Natural killer cell (primary cell): ENCODE results near the gene MMP2. TPM values are rescaled to one million over a fixed set of nuclear protein-coding genes. Genes with fewer than 3 reads are reported as not detected.
A peak's percentile ranks its signal among the peaks of the same experiment; 100 is the strongest.

ENCODE experiments used
- ATAC-seq, 3 donors: fragments of 150-1000 bp in 2 of 3; fragments of 200-7000 bp in 1 of 3; cut with Tn5 transposase; 1 replicate in 1 of 3; 2 replicates in 2 of 3; pipeline ENCODE4 v1.10.0; 2021; ENCODE audit warnings: mild to moderate bottlenecking in 2 of 3, moderate library complexity in 2 of 3
- DNase-seq, 2 donors: peaks; one replicate each; pipeline versions ENCODE4 v3.0.0 to v3.0.0-alpha.2; 2013 to 2021; ENCODE audit warnings: mixed read lengths in 1 of 2
- H3K27ac ChIP-seq: one replicate; pipeline ENCODE4 v1.5.1; 2013; ENCODE audit warnings: mild to moderate bottlenecking, low read length
- H3K27me3 ChIP-seq: one replicate; pipeline ENCODE4 v1.6.1; 2013; ENCODE audit warnings: low read length; ENCODE audit not compliant: control insufficient read depth, insufficient read depth
- H3K36me3 ChIP-seq: one replicate; pipeline ENCODE4 v1.6.1; 2013; ENCODE audit warnings: low read length; ENCODE audit not compliant: control insufficient read depth, insufficient read depth
- H3K4me1 ChIP-seq: one replicate; pipeline ENCODE4 v1.6.1; 2013; ENCODE audit warnings: low read length; ENCODE audit not compliant: control insufficient read depth, insufficient read depth
- H3K4me3 ChIP-seq: one replicate; pipeline ENCODE4 v1.5.1; 2013; ENCODE audit warnings: low read length
- H3K9me3 ChIP-seq: one replicate; pipeline ENCODE4 v1.6.1; 2013; ENCODE audit warnings: low read length; ENCODE audit not compliant: control insufficient read depth, insufficient read depth
- H3K27ac Mint-ChIP-seq, 2 donors: one replicate each; pipeline ENCODE4 v1.8.0; 2022; ENCODE audit warnings: mild to moderate bottlenecking in 2 of 2, mixed read lengths in 2 of 2, moderate library complexity in 1 of 2
- H3K27me3 Mint-ChIP-seq, 2 donors: one replicate each; pipeline ENCODE4 v1.8.0; 2022; ENCODE audit warnings: low read depth in 2 of 2, mixed read lengths in 2 of 2
- H3K36me3 Mint-ChIP-seq: one replicate; pipeline ENCODE4 v1.8.0; 2022; ENCODE audit warnings: mixed read lengths
- H3K4me1 Mint-ChIP-seq, 2 donors: one replicate each; pipeline ENCODE4 v1.8.0; 2022; ENCODE audit warnings: mixed read lengths in 2 of 2
- H3K4me3 Mint-ChIP-seq: one replicate; pipeline ENCODE4 v1.8.0; 2022; ENCODE audit warnings: mild to moderate bottlenecking, moderate library complexity, mixed read lengths
- H3K9me3 Mint-ChIP-seq, 2 donors: one replicate each; pipeline ENCODE4 v1.8.0; 2022; ENCODE audit warnings: mixed read lengths in 2 of 2
- CTCF ChIP-seq: fragments of 200-600 bp; IDR thresholded peaks from one replicate; pipeline ENCODE4 v1.8.0; 2022; ENCODE audit warnings: antibody characterized with exemption
- WGBS: methylation state at CpG from one replicate; pipeline ENCODE4 v1.1.7; 2013; ENCODE audit warnings: missing lambda C conversion rate; ENCODE audit not compliant: insufficient coverage; 5-methylcytosine and 5-hydroxymethylcytosine counted together
- intact Hi-C: fragments of 100-400 bp; cut with micrococcal nuclease; formaldehyde crosslinking; loops from one replicate; pipeline ENCODE4 v1.14.2; 2022
- total RNA-seq, 4 donors: library from RNA; stranded (reverse); fragments of 120-200 nt in 1 of 4; gene quantifications; one replicate each; pipeline versions ENCODE4 v1.2.3 to v1.2.4, GENCODE V29; 2013 to 2022

Gene MMP2
- total RNA-seq, 3 donors from 2014 or later (not counting 1 experiment from before 2014, with no cell fraction given), result not detected

- intact Hi-C loops, result no loop called here
- no peak overlapping the region for H3K27ac ChIP-seq
- 7% methylated on average over 5 of the region's 5 CpGs for WGBS
- Mint-ChIP-seq H3K4me3 (no peak overlapping the region), H3K9me3 (no peaks in the 10 kb centered on the region), H3K4me1 (no peaks in the 10 kb centered on the region), H3K36me3 (no peaks in the 10 kb centered on the region), H3K27me3 (peaks cover 7 to 9% of the 10 kb centered on the region in 2 donors), H3K27ac (no peak overlapping the region)
- H3K27me3 ChIP-seq, result no peaks in the 10 kb centered on the region
- ATAC-seq (peak in 1 of 3 donors; percentile 16), DNase-seq (no peak)
- no peaks in the 10 kb centered on the region for H3K36me3 ChIP-seq
- TF ChIP-seq CTCF, result no peak
- H3K9me3 ChIP-seq, result no peaks in the 10 kb centered on the region
- no peaks in the 10 kb centered on the region for H3K4me1 ChIP-seq
- no peak overlapping the region for H3K4me3 ChIP-seq
Observed at GRCh38 chr16:55435387-55435786, 43.6 kb upstream of the MMP2 start.

DNA sequence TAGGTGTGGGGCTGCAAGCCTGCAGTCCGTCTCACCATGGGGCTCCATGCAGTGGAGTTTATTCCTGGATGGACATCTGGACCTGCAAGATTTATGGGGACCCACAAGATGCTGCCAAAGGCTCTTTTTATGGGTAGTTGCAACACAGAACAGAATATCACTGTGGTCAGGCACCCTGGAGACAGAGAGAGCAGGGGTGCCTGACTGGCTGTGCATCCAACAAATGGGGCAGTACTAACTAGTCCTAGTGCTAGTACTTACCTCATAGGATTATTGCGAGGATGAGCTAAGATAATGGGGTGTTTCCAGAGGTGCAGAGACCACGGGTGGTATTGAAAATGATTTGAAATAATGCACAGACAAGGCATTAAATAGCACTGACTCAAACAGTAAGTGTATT lies 42.4 kb upstream of the MMP2 start:
- Histone ChIP-seq H3K4me1 (no peaks in the 10 kb centered on the region), H3K27me3 (no peaks in the 10 kb centered on the region), H3K4me3 (no peak overlapping the region), H3K36me3 (no peaks in the 10 kb centered on the region), H3K9me3 (no peaks in the 10 kb centered on the region), H3K27ac (no peak overlapping the region)
- no peak overlapping the region for H3K27ac Mint-ChIP-seq
- H3K9me3 Mint-ChIP-seq, result no peaks in the 10 kb centered on the region
- intact Hi-C loops, result no loop called here
- WGBS, result 82% methylated on average over 3 of the region's 3 CpGs
- H3K4me1 Mint-ChIP-seq, result no peaks in the 10 kb centered on the region
- no peak for DNase-seq
- no peak for TF ChIP-seq CTCF
- no peak for ATAC-seq
- no peak overlapping the region for H3K4me3 Mint-ChIP-seq
- H3K36me3 Mint-ChIP-seq, result no peaks in the 10 kb centered on the region
- H3K27me3 Mint-ChIP-seq, result peaks cover 7 to 9% of the 10 kb centered on the region in 2 donors

DNA sequence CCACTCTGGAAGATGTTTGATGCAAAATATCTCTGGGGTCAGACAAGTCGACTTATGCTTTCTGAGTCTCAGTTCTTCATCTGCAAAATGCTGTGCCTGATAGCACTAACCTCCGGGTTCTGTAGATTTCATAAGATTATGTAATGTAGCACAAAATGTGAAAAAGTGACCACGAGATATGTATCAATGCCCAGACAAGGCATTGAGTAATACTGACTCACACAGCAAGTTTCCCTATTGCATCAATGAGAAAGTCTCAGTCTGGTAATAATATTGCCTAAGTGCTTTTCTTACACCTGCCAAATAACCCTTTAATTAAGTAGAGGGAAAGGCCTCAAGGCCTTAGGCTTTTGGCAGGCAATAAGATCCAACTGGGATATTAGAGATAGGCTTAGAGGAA lies 41.4 kb upstream of the MMP2 start:
- TF ChIP-seq CTCF, result no peak
- Histone ChIP-seq H3K36me3 (no peaks in the 10 kb centered on the region), H3K9me3 (no peaks in the 10 kb centered on the region), H3K27me3 (no peaks in the 10 kb centered on the region), H3K27ac (no peak overlapping the region), H3K4me1 (no peaks in the 10 kb centered on the region), H3K4me3 (no peak overlapping the region)
- no peaks in the 10 kb centered on the region for H3K4me1 Mint-ChIP-seq
- DNase-seq (no peak), ATAC-seq (peak in 1 of 3 donors; percentile 60)
- no peaks in the 10 kb centered on the region for H3K9me3 Mint-ChIP-seq
- intact Hi-C loops, result no loop called here
- no peak overlapping the region for H3K27ac Mint-ChIP-seq
- WGBS, result 49% methylated on average over 3 of the region's 3 CpGs
- H3K27me3 Mint-ChIP-seq, result peaks cover 7 to 11% of the 10 kb centered on the region in 2 donors
- no peak overlapping the region for H3K4me3 Mint-ChIP-seq
- no peaks in the 10 kb centered on the region for H3K36me3 Mint-ChIP-seq

- Histone ChIP-seq H3K4me1 (no peaks in the 10 kb centered on the region), H3K36me3 (no peaks in the 10 kb centered on the region), H3K4me3 (no peak overlapping the region), H3K27me3 (no peaks in the 10 kb centered on the region), H3K9me3 (no peaks in the 10 kb centered on the region), H3K27ac (no peak overlapping the region)
- Mint-ChIP-seq H3K4me3 (no peak overlapping the region), H3K9me3 (no peaks in the 10 kb centered on the region), H3K27me3 (peaks cover 7 to 12% of the 10 kb centered on the region in 2 donors), H3K27ac (no peak overlapping the region), H3K36me3 (no peaks in the 10 kb centered on the region), H3K4me1 (no peaks in the 10 kb centered on the region)
- no peak for DNase-seq
- TF ChIP-seq CTCF, result no peak
- no peak for ATAC-seq
- intact Hi-C loops, result no loop called here
Observed at GRCh38 chr16:55438281-55438680, 40.7 kb upstream of the MMP2 start.
